Esophagus muscularis mucosa (tissue), 4 donors: ENCODE measurements around the gene UQCRC2. TPM values are rescaled to one million over a fixed set of nuclear protein-coding genes. Genes with fewer than 3 reads are reported as not detected.

ENCODE experiments used
- DNase-seq: peaks from one replicate; pipeline ENCODE4 v3.0.0-alpha.2; 2017; ENCODE audit errors: extremely low spot score
- H3K27ac ChIP-seq, 4 donors: fragments of 200-600 bp; sonication (generic); replicated peaks in 1 of 4; 1 replicate in 3 of 4; 2 replicates in 1 of 4; pipeline ENCODE4 v1.5.1; 2016 to 2019; ENCODE audit warnings: mild to moderate bottlenecking in 1 of 4
- H3K27me3 ChIP-seq, 4 donors: fragments of 200-600 bp; sonication (generic); one replicate each; pipeline versions ENCODE4 v1.5.1 to v1.6.0; 2016 to 2019
- H3K36me3 ChIP-seq, 4 donors: fragments of 200-600 bp; sonication (generic); one replicate each; pipeline ENCODE4 v1.5.1; 2016 to 2019
- H3K4me1 ChIP-seq, 4 donors: fragments of 200-600 bp; sonication (generic); one replicate each; pipeline ENCODE4 v1.5.1; 2016 to 2019
- H3K4me3 ChIP-seq, 4 donors: fragments of 200-600 bp; sonication (generic); 1 replicate in 2 of 4; 2 replicates in 2 of 4; pipeline ENCODE4 v1.5.1; 2016 to 2019; ENCODE audit warnings: mild to moderate bottlenecking in 4 of 4, moderate library complexity in 1 of 4
- H3K9me3 ChIP-seq, 4 donors: fragments of 200-600 bp; sonication (generic); 1 replicate in 3 of 4; 2 replicates in 1 of 4; pipeline ENCODE4 v1.5.1; 2016 to 2019
- CTCF ChIP-seq, 3 experiments: fragments of 200-600 bp in 2 of 3; fragments of 450-650 bp in 1 of 3; sonication (generic) in 2 of 3; IDR thresholded peaks; one replicate each; pipeline ENCODE4 v1.5.1; 2017 to 2019; ENCODE audit warnings: antibody characterized with exemption in 3 of 3, mild to moderate bottlenecking in 2 of 3, moderate library complexity in 1 of 3
- EP300 ChIP-seq: sonication (generic); formaldehyde crosslinking; IDR thresholded peaks from one replicate; pipeline ENCODE4 v1.6.1; 2017; ENCODE audit warnings: antibody characterized with exemption
- POLR2A ChIP-seq: fragments of 450-650 bp; IDR thresholded peaks from one replicate; pipeline ENCODE4 v1.6.1; 2017; ENCODE audit warnings: antibody characterized with exemption, moderate library complexity, mild to moderate bottlenecking, low read depth
- POLR2AphosphoS5 ChIP-seq, 2 donors: sonication (generic); formaldehyde crosslinking; IDR thresholded peaks; one replicate each; pipeline ENCODE4 v1.6.1; 2017; ENCODE audit warnings: antibody characterized with exemption in 2 of 2
- WGBS: methylation state at CpG from one replicate; pipeline ENCODE4 v1.1.5; 2018; 5-methylcytosine and 5-hydroxymethylcytosine counted together
- intact Hi-C: fragments of 100-400 bp; cut with DNase I; formaldehyde crosslinking; loops from one replicate; pipeline ENCODE4 v1.15.1; 2023
- total RNA-seq, 4 donors: library from RNA; depleted of rRNA; stranded (reverse); fragments of >200 nt; gene quantifications; one replicate each; pipeline versions ENCODE4 v1.1.0 to v1.2.1, GENCODE V29; 2016

Gene UQCRC2
- total RNA-seq, 4 donors from 2014 or later, result 147 to 209 (median 186) TPM

- no peak for DNase-seq
- intact Hi-C loops, result loop anchor here (5.0 kb wide), 2 partner anchors 94 to 294 kb away; partner anchors contain the start of gene POLR3E
- Histone ChIP-seq H3K4me1 (peaks cover 17 to 22% (median 17%) of the 10 kb centered on the region in 4 donors), H3K4me3 (no peak overlapping the region), H3K27ac (no peak overlapping the region), H3K36me3 (no peaks in the 10 kb centered on the region), H3K27me3 (no peaks in the 10 kb centered on the region), H3K9me3 (no peaks in the 10 kb centered on the region)
- WGBS, result 82% methylated on average over 4 of the region's 4 CpGs
- no peak for TF ChIP-seq POLR2A
- TF ChIP-seq CTCF (IDR thresholded peaks at IDR 0.05), result no peak
- no peak for TF ChIP-seq POLR2AphosphoS5 (IDR thresholded peaks at IDR 0.05)
- no peak for TF ChIP-seq EP300
These were observed 50.0 kb downstream of the UQCRC2 start for GRCh38 chr16:22003195-22003594.

- Histone ChIP-seq H3K27me3 (no peaks in the 10 kb centered on the region), H3K36me3 (no peaks in the 10 kb centered on the region), H3K27ac (no peak overlapping the region), H3K4me3 (no peak overlapping the region), H3K4me1 (peaks cover 24 to 34% (median 25%) of the 10 kb centered on the region in 4 donors), H3K9me3 (no peaks in the 10 kb centered on the region)
- TF ChIP-seq POLR2A, result no peak
- intact Hi-C loops, result loop anchor here (5.0 kb wide), 2 partner anchors 93 to 293 kb away; partner anchors contain the start of gene POLR3E
- DNase-seq, result no peak
- WGBS, result 22% methylated on average over 3 of the region's 3 CpGs
These were observed 51.2 kb downstream of the UQCRC2 start for GRCh38 chr16:22004341-22004740.

GRCh38 chr16:22005746-22006145, 52.6 kb downstream of the UQCRC2 start:
- Histone ChIP-seq H3K9me3 (no peaks in the 10 kb centered on the region), H3K27me3 (no peaks in the 10 kb centered on the region), H3K4me3 (no peak overlapping the region), H3K36me3 (no peaks in the 10 kb centered on the region), H3K27ac (no peak overlapping the region), H3K4me1 (peaks cover 28 to 43% (median 35%) of the 10 kb centered on the region in 4 donors)
- TF ChIP-seq POLR2A (no peak), EP300 (no peak), CTCF (IDR thresholded peaks at IDR 0.05) (no peak), POLR2AphosphoS5 (IDR thresholded peaks at IDR 0.05) (no peak)
- no peak for DNase-seq
- WGBS, result 80% methylated on average over 1 of the region's 1 CpG
- intact Hi-C loops, result loop anchor here (1.0 kb wide), 1 partner anchor 184 kb away; no protein-coding TSS in a partner anchor

GRCh38 chr16:22006636-22007035, 53.5 kb downstream of the UQCRC2 start:
- TF ChIP-seq CTCF (IDR thresholded peaks at IDR 0.05) (no peak), POLR2A (no peak), EP300 (no peak), POLR2AphosphoS5 (IDR thresholded peaks at IDR 0.05) (no peak)
- Histone ChIP-seq H3K27ac (no peak overlapping the region), H3K36me3 (no peaks in the 10 kb centered on the region), H3K9me3 (no peaks in the 10 kb centered on the region), H3K4me3 (peak overlapping the region in 1 of 4 donors; percentile 97), H3K27me3 (no peaks in the 10 kb centered on the region), H3K4me1 (peaks cover 29 to 45% (median 35%) of the 10 kb centered on the region in 4 donors)
- no peak for DNase-seq
- intact Hi-C loops, result loop anchor here (1.0 kb wide), 1 partner anchor 183 kb away; no protein-coding TSS in a partner anchor
- WGBS, result 70% methylated on average over 6 of the region's 6 CpGs

- TF ChIP-seq POLR2AphosphoS5 (IDR thresholded peaks at IDR 0.05) (no peak), CTCF (IDR thresholded peaks at IDR 0.05) (no peak), POLR2A (no peak), EP300 (no peak)
- H3K4me1 ChIP-seq, result peaks cover 30 to 45% (median 38%) of the 10 kb centered on the region in 4 donors
- H3K9me3 ChIP-seq, result no peaks in the 10 kb centered on the region
- DNase-seq, result no peak
- no peaks in the 10 kb centered on the region for H3K27me3 ChIP-seq
- WGBS, result 9% methylated on average over 8 of the region's 8 CpGs
- peak overlapping the region; percentile 86 to 93 (median 92) for H3K27ac ChIP-seq
- intact Hi-C loops, result no loop called here
- no peaks in the 10 kb centered on the region for H3K36me3 ChIP-seq
- H3K4me3 ChIP-seq, result peak overlapping the region; percentile 65 to 97 (median 90)
These were observed 54.0 kb downstream of the UQCRC2 start for GRCh38 chr16:22007159-22007508.
